NB4 (cell line): ENCODE data around the gene SLC17A2.

Source experiments
- DNase-seq: peaks from one replicate; pipeline ENCODE4 v3.0.0; 2010; ENCODE audit warnings: low read depth
- H3K4me3 ChIP-seq: one replicate; pipeline ENCODE4 v1.5.1; 2011; ENCODE audit warnings: mild to moderate bottlenecking, low read depth, low read length, moderate library complexity
- CTCF ChIP-seq: IDR thresholded peaks from one replicate; pipeline ENCODE4 v1.5.1; 2012; ENCODE audit warnings: low read depth, low read length
- MAX ChIP-seq: IDR thresholded peaks from 2 replicates; pipeline ENCODE4 v1.6.1; 2011; ENCODE audit warnings: low read depth, low read length
- MYC ChIP-seq: IDR thresholded peaks from 2 replicates; pipeline ENCODE4 v1.6.1; 2011; ENCODE audit warnings: low read depth, low read length
- POLR2A ChIP-seq: IDR thresholded peaks from 2 replicates; pipeline ENCODE4 v1.6.1; 2011; ENCODE audit warnings: mild to moderate bottlenecking; ENCODE audit not compliant: insufficient read length; ENCODE audit errors: extremely low read depth

Gene SLC17A2

GRCh38 chr6:25958700-25959162, 28.2 kb upstream of the SLC17A2 start:
- no peak for DNase-seq
- H3K4me3 ChIP-seq = no peak overlapping the region
- no peak for TF ChIP-seq POLR2A
- no peak for TF ChIP-seq CTCF
- TF ChIP-seq MAX = no peak
- TF ChIP-seq MYC = no peak

- DNase-seq = no peak
- H3K4me3 ChIP-seq = no peak overlapping the region
- TF ChIP-seq MYC = no peak
- TF ChIP-seq MAX = no peak
- no peak for TF ChIP-seq POLR2A
- no peak for TF ChIP-seq CTCF
Measured at GRCh38 chr6:25956226-25956625, 25.7 kb upstream of the SLC17A2 start.

GRCh38 chr6:25954756-25955155, 24.3 kb upstream of the SLC17A2 start:
- no peak for DNase-seq
- no peak overlapping the region for H3K4me3 ChIP-seq
- no peak for TF ChIP-seq POLR2A
- no peak for TF ChIP-seq MAX
- TF ChIP-seq CTCF = no peak
- TF ChIP-seq MYC = no peak

GRCh38 chr6:25953733-25954132, 23.2 kb upstream of the SLC17A2 start:
- no peak for DNase-seq

GRCh38 chr6:25952535-25952934, 22.0 kb upstream of the SLC17A2 start:
- TF ChIP-seq MAX (no peak), MYC (no peak), POLR2A (no peak), CTCF (no peak)
- no peak overlapping the region for H3K4me3 ChIP-seq
- DNase-seq = no peak

More at GRCh38 chr6:25953733-25954132, 23.2 kb upstream of the SLC17A2 start:
- no peak overlapping the region for H3K4me3 ChIP-seq
- no peak for TF ChIP-seq POLR2A
- TF ChIP-seq CTCF = no peak
- no peak for TF ChIP-seq MYC
- no peak for TF ChIP-seq MAX
